RPMI7951 (cell line): Measurements from ENCODE around the gene ABCC10. TPM values are rescaled to one million over a fixed set of nuclear protein-coding genes. Genes with fewer than 3 reads are reported as not detected.
"Not testable (repeated sequence)": the region's sequence is repeated elsewhere in the genome, so short reads cannot be mapped to it uniquely, and the experiment has no call there.

Experiments
- DNase-seq: peaks from one replicate; pipeline ENCODE4 v3.0.0-alpha.2; 2012; ENCODE audit warnings: low read depth
- total RNA-seq: library from RNA; depleted of rRNA; stranded (reverse); fragments of >200 nt; shearing (Covaris generic); gene quantifications from 2 replicates; pipeline ENCODE4 v1.2.3, GENCODE V29; 2014; rRNA removed

ABCC10 gene
- 12.0 and 12.2 TPM in 2 replicates for total RNA-seq

DNA sequence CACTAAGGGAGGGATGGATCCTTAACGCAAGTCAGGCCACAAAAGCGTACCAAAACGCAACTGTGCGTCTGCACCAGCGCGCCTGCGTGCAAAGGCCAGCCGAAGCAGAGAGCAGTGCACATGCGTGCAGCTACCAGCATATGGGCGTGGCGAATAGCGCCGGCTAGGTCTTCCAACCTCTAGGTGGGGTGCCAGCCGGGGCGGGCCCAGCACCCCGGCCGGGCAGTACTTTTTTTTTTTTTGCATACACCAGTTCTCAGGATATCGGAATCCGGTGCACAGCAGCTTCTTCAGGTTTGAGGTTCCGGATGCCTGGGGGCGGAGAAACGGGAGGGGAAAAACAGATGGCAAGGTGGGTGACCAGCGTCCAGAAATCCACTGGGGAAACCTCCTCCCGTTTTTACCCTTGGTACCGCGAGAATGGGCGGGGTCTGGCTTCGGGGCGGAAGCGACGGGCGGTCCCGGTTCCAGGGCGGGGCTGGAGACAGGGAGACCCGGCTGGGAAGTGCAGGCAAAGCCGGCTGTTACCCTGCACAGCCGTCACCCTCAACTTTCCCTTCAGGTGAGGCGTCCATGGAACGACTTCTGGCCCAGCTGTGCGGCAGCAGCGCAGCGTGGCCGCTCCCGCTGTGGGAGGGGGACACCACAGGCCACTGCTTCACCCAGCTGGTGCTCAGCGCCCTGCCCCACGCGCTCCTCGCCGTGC lies at the start of gene ABCC10:
Gene ABCC10 (plus strand): TSS at position 136 of the 706 bp plus-strand sequence. CDS start 438 bp downstream, at position 574.
- DNase-seq, result peak; percentile 94

- DNase-seq, result no peak
These were observed 49.6 kb upstream of the ABCC10 start for GRCh38 chr6:43377710-43378229.

DNA sequence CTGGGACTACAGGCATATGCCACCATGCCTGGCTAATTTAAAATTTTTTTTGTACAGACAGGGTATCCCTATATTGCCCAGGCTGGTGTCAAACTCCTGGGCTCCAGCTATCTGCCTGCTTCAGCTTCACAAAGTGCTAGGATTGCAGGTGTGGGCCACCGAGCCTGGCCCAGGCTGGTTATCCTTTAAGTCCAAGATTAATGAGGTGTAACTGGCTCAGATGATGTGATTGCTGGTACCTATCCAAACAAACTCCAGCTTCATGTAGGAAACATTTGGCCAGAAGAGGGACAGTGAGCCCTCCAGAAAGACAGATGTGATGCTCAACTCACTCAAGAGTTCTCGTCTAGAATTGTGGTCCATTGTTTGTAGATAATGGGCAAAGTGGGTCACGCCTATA lies 48.7 kb upstream of the ABCC10 start:
- no peak for DNase-seq

GRCh38 chr6:43380858-43381257 lies 46.5 kb upstream of the ABCC10 start:
- not testable (repeated sequence) for DNase-seq

DNA sequence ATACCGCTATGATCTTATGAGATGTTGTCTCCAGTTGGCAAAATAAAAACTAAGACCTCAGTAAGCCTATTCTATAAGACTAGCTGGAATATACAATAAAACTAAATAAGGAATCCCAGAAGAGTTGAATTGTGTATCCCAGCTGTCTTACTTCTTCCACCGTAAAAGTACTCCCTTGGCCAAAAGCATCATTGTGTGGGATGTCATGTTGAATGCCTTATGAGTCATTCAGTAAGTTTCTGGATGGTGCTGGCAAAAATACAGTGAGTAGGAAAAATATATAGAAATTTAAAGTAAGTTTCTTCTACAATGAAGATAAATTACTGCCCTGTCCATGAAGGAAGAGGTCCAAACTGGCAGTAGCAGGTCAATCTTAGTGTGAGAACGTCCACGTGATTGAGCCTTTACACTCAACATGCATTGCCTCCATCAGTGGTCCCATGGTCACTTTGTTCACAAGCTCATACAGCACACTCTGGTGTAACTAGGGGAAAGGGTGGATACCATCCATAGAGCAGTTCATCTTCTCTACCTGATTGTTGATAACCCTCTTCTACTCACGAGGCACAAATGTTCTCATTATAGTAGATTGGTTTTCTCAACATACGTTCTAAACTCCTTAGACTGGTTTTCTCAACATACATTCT lies 44.2 kb upstream of the ABCC10 start:
- DNase-seq, result peak; percentile 61

DNA sequence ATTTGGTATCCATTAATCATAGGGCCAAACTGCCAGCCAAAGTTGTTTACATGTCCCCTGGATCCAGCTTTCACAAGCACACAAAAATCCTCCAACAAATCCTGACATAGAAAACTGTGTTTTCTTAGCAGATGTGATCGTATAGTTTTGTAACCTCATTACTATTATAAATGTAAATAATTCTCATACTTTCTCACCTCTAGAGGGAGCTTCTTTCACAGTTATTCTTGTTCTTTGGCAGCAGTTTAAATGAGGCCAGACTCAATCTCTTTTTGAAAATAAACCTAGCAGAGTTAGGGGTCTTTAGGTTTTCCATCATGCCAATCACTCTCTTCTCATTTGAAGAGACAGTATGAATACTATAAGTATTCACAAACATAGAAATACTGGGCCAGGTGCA lies 40.8 kb upstream of the ABCC10 start:
- DNase-seq, result no peak

GRCh38 chr6:43389730-43390295 lies 37.5 kb upstream of the ABCC10 start:
- DNase-seq, result no peak

DNA sequence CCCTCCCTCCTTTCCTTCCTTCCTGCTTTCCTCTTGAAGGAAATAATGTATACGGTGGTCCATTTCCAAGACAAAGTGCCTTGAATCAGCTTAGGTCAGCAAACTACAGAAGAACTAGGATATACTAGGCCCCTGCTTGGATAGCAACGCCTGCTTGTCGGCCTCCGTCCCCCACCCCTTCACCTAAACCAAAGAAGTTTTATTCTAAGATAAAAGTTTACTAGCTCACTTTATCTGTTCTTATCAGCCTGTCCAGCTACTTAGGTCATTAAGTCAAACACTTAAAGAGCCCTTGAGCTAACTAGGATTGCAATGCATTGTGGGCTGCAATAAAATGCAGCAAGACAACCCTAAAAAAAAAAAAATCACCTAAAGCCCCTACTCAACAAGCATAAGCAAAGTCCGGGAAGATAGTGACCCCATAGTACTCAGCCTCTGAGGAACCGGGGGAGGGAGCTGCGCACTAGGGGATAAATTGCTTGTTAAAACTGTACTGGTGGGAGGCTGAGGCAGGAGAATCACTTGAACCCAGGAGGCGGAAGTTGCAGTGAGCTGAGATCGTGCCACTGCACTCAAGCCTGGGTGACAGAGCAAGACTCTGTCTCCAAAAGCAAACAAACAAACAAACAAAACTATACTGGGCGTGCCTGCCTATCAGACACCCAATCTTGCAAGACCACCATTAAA lies 36.4 kb upstream of the ABCC10 start:
- not testable (repeated sequence) for DNase-seq

DNA sequence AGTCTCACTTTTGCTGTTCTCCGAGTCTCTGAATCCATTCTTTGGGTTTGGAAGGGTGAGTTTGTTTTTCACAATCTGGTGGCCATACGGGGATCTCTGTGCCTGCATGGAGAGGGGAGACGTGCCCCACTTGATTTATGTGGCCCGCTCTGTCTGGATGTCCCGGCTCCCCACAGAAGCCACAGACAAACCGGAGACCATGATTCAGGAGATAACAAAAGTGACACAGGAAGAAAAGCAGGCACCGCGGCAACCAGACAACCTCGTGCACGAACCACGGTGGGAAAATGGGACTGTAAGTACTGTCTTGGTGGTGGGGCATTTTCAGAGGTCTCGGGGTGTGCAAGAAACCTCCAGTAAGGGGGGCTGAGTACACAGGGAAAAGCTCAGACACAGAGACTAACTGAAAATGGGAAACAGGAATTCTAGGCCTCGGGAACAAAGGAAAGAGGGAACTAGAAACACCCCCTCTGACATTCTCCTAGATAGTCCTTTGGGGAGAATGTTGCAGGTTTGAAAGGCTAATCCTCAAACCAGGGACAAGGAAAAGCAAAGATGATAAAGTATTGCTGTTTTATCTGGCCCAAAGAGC lies 35.8 kb upstream of the ABCC10 start:
- peak; percentile 17 for DNase-seq

DNA sequence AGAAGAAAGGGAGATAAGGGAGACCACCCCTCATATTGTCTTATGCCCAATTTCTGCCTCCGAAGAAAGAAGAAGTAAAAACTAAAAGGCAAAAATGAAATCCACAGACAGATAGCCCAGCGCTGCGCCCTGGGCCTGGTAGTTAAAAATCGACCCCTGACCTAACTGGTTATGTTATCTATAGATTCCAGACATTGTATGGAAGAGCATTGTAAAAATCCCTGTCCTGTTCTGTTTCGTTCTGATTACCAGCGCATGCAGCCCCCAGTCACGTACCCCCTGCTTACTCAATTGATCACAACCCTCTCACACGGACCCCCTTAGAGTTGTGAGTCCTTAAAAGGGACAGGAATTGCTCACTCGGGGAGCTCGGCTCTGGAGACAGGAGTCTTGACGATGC lies 34.2 kb upstream of the ABCC10 start:
- not testable (repeated sequence) for DNase-seq

DNA sequence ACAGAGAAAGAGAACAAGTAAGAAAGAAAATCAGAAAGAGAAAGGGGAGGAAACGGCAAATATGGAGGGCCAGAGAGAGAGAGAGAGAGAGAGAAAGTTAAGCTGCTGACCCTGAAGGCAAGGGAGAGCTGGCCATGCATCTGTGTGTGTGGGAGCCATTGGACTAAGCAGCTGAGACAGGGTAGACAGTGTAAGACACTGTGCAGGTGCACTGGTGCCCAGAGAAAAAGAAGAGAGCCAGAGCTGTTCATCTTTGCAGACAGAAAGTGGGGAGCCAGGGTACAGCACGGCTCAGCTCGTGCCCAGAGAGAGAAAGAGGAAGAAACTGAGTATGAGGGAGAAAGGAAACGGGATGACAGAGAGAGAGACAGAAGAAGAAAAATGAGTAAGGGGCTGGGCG lies 33.7 kb upstream of the ABCC10 start:
- DNase-seq, result no peak

- DNase-seq, result no peak
These were observed 32.4 kb upstream of the ABCC10 start for GRCh38 chr6:43394982-43395381.

DNA sequence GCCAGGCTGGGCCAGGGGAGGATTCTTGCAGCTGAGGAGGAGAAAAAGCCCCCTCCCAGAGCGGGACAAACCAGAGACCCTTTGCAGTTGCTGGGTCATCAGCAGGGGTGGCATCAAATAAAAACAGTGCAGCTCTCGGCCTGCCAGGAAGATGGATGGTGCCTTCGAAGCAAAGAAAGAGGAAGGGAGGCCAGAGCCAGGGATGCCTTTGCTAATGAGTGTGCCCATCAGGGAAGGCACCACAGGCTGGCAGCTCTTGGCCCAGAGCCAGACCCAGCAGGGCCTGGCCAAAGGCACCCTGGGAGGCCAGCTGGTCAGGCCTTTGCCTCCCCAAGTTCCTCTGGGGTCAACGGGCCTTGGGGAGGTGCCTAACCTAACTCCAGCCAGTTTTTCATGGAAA lies 31.6 kb upstream of the ABCC10 start:
- no peak for DNase-seq

- DNase-seq, result no peak
These were observed 30.8 kb upstream of the ABCC10 start for GRCh38 chr6:43396408-43397149.

- no peak for DNase-seq
These were observed 27.3 kb upstream of the ABCC10 start for GRCh38 chr6:43399932-43400487.

GRCh38 chr6:43401730-43402129 lies 25.6 kb upstream of the ABCC10 start:
- DNase-seq, result no peak

GRCh38 chr6:43402820-43403219 lies 24.5 kb upstream of the ABCC10 start:
- peak; percentile 27 for DNase-seq

DNA sequence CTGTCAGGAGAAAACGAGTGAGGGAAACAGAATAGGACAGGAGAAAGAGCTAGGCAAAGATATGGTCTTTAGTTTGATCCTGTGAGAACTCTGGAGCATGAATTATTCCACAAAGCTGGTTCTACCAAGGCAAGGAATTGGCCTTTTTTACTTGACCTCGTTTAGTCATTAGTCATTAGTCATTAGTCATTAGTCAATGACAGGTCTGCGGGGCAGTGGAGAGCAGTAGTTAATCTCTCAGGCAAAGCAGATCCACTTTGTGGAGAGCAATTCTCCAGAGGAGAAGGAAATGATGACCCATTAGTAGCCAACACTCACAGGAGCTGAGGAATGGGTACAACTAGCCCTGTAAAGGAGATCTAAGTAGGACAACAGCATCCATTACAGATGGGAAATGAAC lies 22.0 kb upstream of the ABCC10 start:
- no peak for DNase-seq

- DNase-seq, result no peak
These were observed 20.0 kb upstream of the ABCC10 start for GRCh38 chr6:43407296-43407695.

DNA sequence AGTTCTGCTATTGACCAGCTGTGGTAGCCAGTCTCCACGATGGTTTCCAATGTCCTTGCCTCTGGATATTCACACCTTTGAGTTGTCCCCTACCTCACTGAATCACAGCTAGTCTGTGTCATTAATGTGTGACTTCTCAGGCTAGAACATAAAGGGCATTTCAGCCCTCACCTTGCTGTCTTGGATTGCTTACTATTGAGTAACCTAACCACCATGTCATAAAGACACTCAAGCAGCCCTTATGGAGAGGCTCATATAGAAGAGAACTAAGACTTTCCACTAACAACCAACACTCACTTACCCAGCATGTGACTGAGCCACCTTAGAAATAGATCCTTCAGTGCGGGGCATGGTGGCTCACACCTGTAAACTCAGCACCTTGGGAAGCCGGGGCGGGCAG lies 19.1 kb upstream of the ABCC10 start:
- DNase-seq, result no peak

GRCh38 chr6:43410776-43411175 lies 16.6 kb upstream of the ABCC10 start:
- DNase-seq, result not testable (repeated sequence)
